ENCODE measurements around the gene ZC2HC1C.
"Not testable (repeated sequence)": the region's sequence is repeated elsewhere in the genome, so short reads cannot be mapped to it uniquely, and the experiment has no call there.

The ZC2HC1C gene

DNA sequence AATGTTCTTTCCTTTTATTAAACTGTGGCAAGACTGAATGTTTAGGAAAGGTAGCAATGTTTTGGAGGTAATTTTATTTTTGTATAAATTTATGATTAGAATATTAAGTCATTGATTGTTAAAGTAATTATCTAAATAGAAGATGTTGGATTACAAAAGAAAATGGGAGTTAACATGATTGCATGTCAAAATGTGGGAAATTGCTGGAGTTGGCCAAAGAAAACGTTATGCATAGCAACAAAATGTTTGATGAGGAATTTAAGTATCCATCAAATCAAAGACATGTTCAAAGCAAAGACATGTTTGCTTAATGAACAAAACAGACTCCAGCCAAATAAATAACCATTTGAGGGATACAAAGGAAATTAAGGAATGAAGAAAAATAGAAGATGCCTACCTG lies 15.0 kb upstream of the ZC2HC1C start:
- DNase-seq (ENCODE audit: low read depth, low spot score), result no peak

DNA sequence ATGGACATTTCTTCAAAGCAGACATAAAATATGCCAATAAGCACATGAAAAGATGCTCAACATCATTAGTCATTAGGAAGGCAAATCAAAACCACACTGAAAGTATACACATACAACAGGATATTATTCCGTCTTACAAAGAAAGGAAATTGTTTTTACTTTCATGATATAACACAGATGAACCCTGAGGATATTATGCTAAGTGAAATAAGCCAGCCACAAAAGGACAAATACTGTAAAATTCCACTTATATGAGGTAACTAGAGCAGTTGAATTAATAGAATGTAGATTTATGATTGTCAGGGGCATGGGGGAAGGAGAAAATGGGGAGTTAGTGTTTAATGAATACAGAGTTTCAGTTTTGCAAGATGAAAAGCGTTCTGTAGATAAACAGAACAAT lies 9.8 kb upstream of the ZC2HC1C start:
- DNase-seq (ENCODE audit: low read depth, low spot score), result no peak

DNA sequence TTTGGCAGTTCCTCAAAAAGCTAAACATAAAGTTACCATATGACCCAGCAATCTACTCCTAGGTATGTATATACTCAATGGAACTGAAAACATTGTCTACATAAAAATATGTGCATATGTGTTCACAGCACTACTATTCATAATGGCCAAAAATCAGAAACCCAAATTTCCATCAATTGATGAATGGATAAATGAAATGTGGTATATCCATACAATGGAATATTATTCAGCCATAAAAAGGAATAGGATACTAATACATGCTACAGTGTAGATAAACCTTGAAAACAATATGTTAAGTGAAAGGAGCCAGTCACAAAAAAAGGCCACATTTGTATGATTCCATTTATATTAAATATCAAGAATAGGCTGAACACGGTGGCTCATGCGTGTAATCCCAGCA lies 9.0 kb upstream of the ZC2HC1C start:
- DNase-seq (ENCODE audit: low read depth, low spot score), result no peak

DNA sequence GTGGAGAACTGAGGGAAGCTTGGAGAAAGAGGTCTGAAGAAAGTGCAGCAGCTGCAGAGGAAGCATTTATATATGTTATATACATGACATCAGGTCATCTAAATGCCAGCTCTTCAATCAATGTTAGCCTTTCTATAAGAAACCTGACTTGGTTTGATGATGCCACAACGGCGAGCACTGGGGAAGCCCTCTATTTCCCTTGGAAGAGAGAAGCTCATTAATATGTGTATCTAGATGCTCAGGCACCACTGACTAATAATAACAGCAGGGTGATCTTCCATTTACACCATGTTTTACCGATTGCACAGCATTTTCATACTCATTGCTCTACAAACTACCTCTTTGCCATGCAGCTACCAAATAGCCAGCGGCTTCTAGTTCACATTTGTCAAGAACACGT lies 6.4 kb upstream of the ZC2HC1C start:
- DNase-seq (ENCODE audit: low read depth, low spot score), result no peak

DNA sequence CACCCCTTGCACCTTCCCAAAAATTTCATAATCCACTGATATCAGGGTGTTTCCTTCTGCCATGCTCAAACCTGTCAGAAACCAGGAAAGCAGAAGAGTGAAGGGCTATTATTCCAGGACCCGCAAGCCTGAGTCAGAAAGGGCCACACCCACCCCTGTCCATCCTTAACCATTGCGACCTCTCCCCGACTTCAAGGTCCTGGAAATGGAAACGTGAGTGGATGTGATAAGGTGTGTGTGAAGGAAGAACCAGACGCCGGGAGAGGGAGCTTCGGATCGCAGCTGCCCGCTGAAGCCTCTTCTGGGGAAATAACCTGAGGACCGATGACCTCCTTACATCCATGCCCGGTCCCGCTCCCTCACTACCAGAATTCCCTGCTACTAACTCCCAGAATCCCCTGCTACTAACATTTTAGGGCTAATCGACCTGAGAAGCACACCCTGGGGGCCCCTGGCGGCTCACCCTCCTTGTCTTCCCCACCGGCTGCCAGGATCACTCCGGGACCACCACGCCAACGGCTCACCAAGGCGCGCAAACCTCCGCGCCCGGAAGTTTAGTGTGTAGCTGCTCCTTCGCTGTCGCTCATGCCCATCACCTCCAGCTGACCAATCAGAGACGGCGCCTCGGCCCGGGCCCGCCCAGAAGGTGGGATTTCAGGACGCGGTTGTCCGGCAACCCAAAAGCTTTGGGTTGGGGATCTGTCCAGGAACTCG lies 5.8 kb upstream of the ZC2HC1C start, which contains the start of gene ACYP1:
ACYP1 (minus strand) TSS at position 534 of the 714 bp plus-strand sequence; CDS start at position 63, 471 bp downstream.
- DNase-seq (ENCODE audit: low read depth, low spot score), result peak; percentile 66

DNA sequence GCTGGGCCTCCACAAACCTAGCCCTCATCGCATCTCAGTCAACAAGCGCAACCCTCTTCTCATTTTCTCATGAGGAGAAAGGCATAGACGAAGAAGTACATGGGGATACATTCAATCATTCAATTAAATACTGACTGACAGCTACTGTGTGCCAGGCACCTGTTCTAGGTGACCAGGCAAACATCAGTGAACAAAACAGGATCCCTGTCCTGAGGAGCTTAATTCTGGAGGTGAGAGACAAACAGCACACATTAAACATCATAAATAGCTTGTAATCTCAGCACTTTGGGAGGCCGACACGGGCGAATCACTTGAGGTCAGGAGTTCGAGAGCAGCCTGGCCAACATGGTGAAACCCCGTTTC lies 5.3 kb upstream of the ZC2HC1C start:
- no peak for DNase-seq (ENCODE audit: low read depth, low spot score)

DNA sequence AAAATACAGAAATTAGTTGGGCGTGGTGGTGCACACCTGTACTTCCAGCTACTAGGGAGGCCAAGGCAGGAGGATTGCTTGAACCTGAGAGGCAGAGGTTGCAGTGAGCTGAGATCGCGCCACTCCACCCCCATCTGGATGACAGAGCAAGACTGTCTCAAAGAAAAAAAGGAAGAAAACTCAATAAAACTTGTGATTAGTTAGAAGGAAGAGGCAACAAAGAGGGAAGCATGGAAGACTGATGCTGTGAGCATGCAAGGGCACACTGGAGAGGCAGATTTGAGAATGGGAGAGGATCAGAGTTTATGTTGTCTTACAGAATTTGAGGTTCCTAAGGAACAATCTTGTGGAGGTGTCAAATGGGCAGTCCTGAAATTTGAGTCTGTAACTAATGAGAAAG lies 2.8 kb upstream of the ZC2HC1C start:
- no peak for DNase-seq (ENCODE audit: low read depth, low spot score)

DNA sequence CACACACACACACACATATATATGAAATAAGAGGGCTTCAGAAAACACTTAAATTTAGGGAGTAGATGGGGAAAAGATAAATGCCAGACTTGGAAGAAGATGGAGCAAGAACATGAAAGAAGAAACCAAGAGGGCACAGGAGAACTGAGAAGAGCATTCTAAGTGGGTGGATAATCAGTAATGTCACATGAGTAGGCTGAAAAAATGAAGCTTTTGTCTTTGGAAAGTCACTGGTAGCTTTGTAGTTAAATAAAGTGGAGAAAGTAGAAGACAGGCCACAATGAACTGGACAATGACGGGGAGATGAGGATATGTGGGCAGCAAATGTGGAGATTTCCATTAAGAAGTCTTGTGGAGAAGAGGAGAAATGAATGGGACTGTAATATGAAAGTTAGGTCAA lies 2.2 kb upstream of the ZC2HC1C start:
- DNase-seq (ENCODE audit: low read depth, low spot score), result no peak

DNA sequence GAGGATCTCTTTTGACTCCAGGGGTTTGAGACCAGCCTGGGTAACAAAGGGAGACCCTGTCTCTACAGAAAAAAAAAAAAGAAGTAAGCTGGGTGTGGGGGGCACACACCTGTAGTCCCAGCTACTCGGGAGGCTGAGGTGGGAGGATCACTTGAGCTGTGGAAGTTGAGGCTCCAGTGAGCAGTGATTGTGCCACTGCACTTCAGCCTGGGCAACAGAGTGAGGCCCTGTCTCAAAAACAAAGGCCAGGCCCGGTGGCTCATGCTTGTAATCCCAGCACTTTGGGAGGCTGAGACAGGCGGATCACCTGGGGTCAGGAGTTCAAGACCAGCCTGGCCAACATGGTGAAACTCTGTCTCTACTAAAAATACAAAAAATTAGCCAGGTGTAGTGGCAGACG lies 1.7 kb upstream of the ZC2HC1C start:
- DNase-seq (ENCODE audit: low read depth, low spot score), result not testable (repeated sequence)

DNA sequence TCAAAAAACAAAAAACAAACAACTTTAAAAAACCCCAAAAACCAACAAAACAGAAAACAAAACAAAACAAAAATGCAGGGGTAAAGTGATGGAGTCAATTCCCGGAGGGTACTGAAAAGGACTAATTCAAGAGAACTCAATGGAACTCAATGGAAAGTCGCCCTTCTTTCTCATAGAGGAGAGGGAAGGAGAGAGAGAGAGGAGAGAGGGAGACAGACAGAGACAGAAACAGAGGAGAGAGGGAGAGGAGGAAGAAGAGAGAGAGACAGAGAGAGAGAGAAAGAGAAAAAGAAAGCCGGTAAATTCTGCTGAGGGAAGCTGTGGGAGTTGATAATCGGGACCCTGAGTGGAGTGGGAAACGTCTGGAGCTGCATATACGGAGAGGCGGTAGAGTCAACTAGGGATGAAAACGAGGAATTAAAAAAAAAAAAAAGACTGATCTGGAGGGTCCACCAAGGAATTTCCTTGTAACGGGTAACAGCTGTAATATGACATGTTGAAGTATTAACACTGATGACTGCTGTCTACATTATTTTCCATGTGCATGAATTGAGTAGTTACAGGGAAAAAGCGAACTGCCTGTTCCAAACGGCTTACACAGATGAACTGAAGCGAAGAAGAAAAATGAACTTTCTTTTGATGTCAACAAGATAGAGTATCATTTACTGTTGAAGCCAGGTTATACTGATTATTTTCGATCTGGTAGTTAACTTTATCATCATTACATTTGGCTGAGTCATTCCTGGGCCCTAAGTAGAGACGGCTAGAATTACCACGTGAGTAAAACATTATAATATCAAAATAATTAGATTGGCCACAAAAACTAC lies 934 bp upstream of the ZC2HC1C start:
- DNase-seq (ENCODE audit: low read depth, low spot score), result peak; percentile 16

DNA sequence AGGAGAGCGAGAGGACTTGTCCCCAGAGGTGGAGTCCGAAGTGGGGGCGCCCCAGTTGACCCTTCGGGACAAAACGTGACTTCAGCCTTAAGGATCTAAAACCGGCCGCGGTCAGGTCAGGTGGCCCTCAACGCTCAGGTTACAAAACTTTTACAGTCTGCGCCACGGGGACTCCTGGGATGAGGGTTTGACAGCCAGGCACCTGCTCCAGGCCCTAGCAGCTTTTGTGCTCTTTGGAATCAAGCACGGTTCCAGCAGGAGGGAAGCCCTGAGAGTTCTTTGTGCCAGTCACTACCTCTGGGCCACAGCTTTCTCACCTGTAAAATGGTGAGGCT lies 337 bp downstream of the ZC2HC1C start:
- no peak for DNase-seq (ENCODE audit: low read depth, low spot score)

DNA sequence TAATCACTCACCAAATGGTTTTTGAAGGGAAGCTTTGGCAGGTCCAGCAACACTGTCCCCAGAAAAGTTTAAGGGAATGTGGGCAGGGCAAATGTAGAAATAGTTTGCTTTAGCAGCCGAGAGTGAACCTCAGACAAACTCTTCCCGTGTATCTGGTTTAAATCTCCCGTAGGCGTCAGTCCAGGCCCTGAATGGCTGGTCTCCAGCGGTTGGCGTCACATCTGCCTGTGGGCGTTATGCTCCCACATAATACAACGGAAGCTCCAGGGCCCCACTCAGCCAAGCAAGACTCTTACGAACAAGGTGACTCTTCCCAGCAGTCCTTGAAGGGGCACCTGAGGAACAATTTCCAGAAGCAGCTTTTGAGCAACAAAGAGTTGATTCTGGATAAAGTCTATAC lies 942 bp downstream of the ZC2HC1C start:
- no peak for DNase-seq (ENCODE audit: low read depth, low spot score)

DNA sequence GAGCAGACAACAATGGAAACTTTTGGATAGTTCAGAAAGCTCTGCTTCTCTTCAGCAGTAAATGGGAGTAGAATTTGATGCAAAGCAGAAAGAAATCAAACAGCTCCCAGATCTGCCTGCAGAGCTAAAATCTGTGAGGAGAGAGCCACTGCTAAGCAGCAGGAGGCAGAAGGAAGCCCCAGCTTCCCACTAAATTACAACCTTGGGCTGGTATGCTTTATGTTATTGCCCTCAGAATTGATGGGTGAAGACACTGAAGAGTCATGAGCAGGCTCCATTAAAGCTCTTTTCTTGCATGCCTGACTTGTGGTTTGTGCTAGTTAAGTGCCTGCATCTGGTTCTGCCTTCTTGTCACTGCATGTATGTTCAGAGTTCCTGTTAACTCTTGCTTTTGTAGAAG lies 8.4 kb downstream of the ZC2HC1C start:
- no peak for DNase-seq (ENCODE audit: low read depth, low spot score)

DNA sequence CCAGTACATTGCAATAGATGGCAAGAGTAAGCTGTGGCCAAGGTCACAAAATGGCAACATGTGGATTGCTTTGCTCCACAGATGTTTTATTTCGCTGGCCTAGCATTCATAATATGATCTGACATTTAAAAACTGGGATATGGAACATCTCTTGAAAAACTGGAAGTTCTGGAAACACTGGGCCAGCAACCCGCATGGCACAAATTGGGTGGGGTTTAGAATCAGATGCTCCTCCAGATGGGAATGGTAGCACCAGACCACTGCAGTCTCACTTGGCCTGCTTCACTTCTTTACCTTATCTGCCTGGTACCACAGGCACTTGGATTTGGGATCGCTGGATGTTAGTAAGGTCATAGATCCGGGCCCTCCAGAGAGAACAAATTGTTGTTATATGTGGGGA lies 10.1 kb downstream of the ZC2HC1C start:
- no peak for DNase-seq (ENCODE audit: low read depth, low spot score)

DNA sequence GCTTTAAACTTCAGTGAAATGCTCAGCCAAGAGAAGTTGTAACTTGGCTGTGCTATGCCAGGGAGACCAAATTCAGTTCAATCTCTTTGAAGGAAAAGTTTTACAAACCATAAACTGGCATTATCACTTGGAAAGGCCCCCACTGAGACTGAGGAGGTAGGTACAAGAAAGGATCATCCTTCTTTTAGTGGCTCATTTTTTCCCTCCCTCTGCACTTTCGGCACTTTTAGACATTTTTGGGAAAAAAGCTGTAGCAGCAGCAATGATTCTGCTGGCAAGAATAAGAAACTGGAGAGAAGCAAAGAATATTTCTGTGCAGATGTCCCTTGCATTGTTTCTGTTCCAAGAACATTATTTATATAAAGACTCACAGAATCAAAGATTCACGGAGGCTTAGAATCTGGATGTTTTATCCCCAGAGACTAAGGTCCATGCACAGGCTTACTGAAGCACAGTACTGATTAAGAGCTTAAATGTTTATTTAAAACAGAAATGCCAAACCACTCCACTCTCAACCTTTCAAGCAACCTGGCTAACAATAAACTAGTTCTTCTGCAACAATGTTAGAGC lies 12.3 kb downstream of the ZC2HC1C start:
- DNase-seq (ENCODE audit: low read depth, low spot score), result no peak

DNA sequence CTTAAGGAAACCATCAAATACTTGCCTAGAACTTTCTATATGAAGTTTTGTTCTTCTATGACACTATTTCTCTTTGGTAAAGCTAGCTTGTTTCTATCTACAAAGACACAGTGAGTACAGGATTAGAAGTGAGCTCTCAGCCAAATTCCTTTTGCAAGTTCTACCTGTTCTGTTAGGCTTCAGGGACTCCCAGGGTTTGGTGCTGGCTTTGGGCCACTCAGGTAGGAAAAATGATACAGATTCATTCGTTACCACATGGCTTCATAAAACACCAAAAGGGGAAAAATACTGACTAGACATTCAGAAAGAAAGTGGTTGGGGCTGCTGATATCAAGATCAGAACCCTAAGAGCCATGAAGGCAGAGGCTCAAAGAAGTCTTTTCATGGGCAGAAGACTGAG lies 13.8 kb downstream of the ZC2HC1C start:
- DNase-seq (ENCODE audit: low read depth, low spot score), result no peak

DNA sequence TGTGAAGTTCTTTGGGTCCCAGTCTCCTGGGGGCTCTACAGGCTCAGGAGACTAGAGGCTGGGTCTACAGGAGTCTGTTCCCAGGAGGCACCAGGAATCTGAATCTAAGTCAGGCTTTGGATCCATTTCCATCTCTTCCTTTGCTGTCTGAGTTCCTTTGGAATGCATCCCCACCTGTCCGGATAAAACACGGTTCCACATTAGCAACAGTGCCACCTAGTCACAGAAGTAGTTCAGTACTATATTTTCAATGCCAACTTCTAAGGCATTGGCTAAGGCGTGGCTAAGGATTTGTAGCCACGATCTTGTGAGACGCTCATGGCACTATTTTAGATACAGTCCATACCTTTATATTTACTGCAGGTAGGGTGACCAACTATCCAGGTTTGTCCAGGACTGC lies 15.1 kb downstream of the ZC2HC1C start:
- DNase-seq (ENCODE audit: low read depth, low spot score), result no peak

DNA sequence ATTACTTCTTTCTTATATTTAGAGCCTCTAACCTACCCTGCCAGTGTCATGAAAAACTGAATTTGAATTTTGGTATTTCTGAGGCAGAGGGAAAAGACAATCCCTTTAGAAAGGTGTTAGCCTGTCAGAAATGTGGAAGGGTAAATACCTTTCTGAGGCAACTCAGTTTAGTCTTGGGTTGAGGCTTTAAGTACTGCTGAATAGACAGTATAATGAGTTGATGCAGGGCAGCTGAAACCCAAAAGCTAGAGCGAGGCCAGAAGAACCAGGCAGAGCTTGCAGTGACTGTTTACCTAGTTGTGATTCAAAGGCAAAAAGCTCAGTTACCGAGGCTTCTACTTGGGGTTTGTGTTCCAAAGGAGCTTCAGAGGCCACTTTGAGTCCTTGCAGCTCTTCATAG lies 18.7 kb downstream of the ZC2HC1C start:
- DNase-seq (ENCODE audit: low read depth, low spot score), result no peak

DNA sequence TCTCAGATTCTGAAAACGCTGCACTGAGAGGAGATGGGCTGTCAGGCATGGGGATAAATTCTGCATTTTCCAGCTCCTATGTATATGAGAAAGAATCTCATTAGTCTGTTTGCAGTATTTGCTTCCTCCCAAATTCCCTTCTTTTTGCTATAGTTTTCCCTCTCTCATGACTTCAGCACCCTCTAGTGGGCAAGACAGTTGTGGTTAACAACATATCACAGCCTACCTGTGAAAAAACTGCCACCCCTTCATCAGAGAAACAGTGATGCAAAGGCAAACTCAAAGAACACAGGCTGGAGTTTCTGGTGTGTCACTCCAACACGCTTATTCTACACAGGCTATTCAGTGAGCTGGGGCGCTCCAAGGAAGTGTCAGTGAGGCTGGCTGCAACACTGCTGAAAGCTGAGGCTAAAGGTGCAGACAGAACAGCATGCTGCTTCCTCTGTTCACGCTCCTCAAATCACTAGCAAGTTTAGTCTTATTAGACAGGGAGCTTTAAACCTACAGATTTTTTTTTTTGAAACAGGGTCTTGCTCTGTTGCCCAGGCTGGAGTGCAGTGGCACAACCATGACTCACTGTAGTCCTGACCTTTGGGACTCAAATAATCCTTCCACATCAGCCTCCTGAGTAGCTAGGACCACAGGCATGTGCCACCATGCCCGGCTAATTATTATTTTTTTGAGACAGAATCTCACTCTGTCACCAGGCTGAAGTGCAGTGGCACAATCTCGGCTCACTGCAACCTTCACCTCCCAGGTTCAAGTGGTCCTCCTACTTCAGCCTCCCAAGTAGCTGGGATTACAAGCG lies 19.3 kb downstream of the ZC2HC1C start:
- no peak for DNase-seq (ENCODE audit: low read depth, low spot score)

DNA sequence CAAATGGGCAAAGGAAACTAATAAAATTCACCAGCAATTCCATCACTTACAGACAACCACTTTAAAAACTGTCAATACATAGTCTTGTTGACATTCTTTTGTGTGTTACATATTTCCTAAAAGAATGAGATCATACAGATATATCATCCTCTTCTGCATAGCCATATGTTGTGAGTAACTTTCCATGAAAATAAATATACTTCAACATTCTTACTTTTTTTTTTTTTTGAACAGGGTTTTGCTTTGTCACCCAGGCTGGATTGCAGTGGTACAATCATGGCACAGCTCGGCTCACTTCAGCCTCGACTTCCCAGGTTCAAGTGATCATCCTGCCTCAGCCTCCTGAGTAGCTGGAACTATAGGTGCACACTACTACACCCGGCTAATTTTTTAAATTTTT lies 20.9 kb downstream of the ZC2HC1C start:
- DNase-seq (ENCODE audit: low read depth, low spot score), result no peak

DNA sequence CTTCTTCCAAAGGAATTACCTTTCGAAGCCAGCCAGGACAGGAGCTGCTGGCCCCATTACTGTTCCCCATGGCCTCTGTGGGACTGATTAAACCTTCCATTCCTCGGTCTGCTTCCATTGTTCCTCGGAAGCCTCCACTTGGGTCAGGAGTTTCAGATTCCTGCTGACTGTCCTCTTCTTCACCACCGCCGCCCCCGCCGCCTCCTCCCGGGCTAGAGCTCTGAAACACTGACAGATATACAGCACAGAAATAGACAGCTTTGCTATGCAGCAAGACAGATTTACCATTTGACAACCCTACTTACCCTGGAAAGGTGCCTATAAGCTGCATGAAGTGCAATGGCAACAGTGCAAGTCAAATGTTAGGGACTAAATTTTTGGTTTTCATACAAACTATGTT lies 21.8 kb downstream of the ZC2HC1C start:
- DNase-seq (ENCODE audit: low read depth, low spot score), result no peak

DNA sequence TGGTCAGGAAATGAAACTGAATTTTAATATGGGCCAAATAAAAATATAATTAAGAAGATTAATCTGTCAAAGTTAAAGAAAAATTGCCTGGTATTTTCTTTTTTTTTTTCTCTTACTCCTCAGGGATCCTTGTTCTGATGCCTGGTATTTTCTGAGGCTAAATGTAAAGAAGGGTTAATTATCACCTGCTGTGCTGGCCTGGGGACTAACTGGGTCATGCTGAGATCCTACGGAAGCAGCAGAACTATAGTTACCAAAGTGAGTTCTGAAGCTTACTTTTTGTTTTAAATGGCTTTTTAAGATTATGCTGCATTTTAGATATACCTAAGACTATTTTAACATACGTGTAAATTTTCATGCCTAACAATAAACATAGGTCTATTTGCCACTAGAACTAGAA lies 23.3 kb downstream of the ZC2HC1C start:
- DNase-seq (ENCODE audit: low read depth, low spot score), result no peak
